GM13976 (cell line): ENCODE data around the gene QKI.
"Not testable (repeated sequence)": the region's sequence is repeated elsewhere in the genome, so short reads cannot be mapped to it uniquely, and the experiment has no call there.

Experiments used
- DNase-seq: peaks from one replicate; pipeline ENCODE4 v3.0.0; 2012; ENCODE audit warnings: low spot score
- in situ Hi-C: fragments of 300-500 bp; cut with MboI; formaldehyde crosslinking; loops from one replicate; pipeline ENCODE4 v1.12.0; 2022; ENCODE audit warnings: low sequenced_read_pairs, mixed read lengths, inconsistent platforms; ENCODE audit not compliant: unreplicated experiment
- TF ChIP-seq, protein P1 (sequence below): IDR thresholded peaks from 2 replicates; pipeline ENCODE4 v1.5.1; 2012; ENCODE audit warnings: borderline replicate concordance, mild to moderate bottlenecking; ENCODE audit not compliant: insufficient read depth; ENCODE audit errors: extremely low read depth, missing control alignments, control extremely low read depth

QKI gene

DNA sequence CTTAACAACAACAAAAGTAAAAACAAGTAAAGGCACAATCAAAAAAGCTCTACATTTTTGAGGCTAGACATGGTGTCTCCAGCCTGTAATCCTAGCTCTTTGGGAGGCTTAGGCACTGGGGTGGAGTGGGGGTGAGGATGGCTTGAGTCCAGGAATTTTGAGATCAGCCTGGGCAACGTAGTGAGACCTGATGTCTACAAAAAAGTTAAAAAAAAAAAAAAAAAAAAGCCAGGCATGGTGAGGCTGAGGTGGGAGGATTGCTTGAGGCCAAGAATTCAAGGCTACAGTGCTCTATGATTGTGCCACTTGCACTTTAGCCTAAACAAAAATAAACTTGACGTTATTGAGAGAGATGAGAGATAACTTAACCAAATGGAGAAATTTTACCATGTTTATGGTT lies 60.1 kb downstream of the QKI start:
- TF ChIP-seq, protein P1, sequence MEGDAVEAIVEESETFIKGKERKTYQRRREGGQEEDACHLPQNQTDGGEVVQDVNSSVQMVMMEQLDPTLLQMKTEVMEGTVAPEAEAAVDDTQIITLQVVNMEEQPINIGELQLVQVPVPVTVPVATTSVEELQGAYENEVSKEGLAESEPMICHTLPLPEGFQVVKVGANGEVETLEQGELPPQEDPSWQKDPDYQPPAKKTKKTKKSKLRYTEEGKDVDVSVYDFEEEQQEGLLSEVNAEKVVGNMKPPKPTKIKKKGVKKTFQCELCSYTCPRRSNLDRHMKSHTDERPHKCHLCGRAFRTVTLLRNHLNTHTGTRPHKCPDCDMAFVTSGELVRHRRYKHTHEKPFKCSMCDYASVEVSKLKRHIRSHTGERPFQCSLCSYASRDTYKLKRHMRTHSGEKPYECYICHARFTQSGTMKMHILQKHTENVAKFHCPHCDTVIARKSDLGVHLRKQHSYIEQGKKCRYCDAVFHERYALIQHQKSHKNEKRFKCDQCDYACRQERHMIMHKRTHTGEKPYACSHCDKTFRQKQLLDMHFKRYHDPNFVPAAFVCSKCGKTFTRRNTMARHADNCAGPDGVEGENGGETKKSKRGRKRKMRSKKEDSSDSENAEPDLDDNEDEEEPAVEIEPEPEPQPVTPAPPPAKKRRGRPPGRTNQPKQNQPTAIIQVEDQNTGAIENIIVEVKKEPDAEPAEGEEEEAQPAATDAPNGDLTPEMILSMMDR, result no peak
- in situ Hi-C loops, result no loop called here
- no peak for DNase-seq

GRCh38 chr6:163476946-163477345 lies 62.4 kb downstream of the QKI start:
- DNase-seq, in situ Hi-C loops: not testable (repeated sequence)

DNA sequence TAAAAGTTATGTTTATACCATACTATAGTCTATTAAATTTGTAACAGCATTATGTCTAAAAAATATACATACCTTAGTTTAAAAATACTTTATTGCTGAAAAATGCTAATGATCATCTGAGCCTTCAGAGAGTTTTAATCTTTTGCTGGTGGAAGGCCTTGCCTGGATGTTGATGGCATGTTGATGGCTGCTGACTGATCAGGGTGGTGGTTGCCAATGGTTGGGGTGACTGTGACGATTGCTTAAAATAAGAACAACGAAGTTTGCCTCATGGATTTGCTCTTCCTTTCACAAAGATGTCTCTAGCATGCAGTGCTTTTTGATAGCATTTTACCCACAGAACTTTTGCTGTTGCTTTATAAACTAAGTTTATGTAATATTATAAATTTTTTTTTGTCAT lies 68.6 kb downstream of the QKI start:
- in situ Hi-C loops, result no loop called here
- no peak for DNase-seq
- TF ChIP-seq, protein P1, result no peak

- TF ChIP-seq, protein P1, result no peak
- DNase-seq, result no peak
- in situ Hi-C loops, result no loop called here
Observed at GRCh38 chr6:163485388-163485851, 70.9 kb downstream of the QKI start.

DNA sequence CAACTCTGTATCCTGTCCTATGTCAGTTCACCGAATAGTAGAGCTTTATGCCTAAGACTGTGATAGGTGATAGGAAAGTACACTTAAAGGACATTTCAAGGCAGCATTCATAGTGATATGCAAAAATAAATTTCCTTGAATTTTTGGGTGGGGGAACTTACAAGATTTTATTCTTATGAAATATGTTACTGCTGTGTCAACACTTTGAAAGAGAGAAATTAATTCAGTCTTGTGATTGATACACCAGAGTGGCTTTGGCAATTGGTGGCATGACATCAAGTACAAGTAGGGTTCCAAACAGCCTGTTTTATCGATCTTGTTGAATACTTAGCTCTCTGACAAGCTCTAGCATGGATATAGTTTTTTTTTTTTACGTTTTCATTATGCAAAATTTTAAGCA lies 72.3 kb downstream of the QKI start:
- TF ChIP-seq, protein P1, result no peak
- in situ Hi-C loops, result no loop called here
- no peak for DNase-seq

DNA sequence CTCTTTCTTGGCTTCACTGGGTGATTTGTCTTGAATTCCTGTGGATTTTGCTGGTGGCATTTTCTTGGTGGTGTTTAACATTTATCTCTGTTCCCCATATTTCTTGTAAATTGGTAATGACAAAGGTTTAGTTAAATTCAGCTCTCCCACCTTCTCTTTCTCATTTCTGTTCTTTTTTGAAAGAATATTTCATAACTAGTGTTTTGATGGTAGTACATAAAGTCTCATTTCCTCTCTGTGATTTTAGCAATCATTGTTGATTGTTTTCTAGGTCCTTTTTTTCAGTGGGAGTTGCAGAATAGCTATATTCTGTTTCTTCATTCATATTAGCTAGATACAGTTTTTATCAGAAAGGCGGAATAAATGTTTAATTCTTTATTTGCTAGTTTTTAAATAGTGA lies 73.1 kb downstream of the QKI start:
- DNase-seq, result no peak
- in situ Hi-C loops, result no loop called here
- TF ChIP-seq, protein P1, result no peak

DNA sequence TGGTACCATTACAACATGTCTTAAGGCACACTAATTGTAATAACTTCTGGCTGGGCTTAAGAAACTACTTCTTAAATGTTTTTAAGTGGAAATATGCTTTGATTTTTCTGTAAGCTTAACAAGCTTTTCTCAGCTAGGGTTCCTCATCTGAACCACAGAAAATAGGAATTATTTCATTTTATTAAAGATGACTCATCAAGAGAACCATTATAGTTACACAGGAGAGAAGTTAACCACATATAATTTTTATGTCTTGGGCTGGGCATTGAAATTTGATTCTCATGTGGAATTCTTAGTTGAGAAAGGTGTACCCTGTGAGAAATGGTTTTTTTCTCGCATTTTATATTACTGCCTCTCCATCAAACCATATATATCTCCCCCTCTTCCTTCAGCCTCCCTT lies 75.1 kb downstream of the QKI start:
- TF ChIP-seq, protein P1, result no peak
- in situ Hi-C loops, result no loop called here
- DNase-seq, result no peak
